GM12878 (cell line): ENCODE results near the gene ARHGEF3.

Experiments
- ETV6 ChIP-seq, 2 experiments: fragments of 450-650 bp in 1 of 2; IDR thresholded peaks in 1 of 2; conservative IDR thresholded peaks in 1 of 2; 2 replicates each; pipeline ENCODE4 v1.6.1; 2014; ENCODE audit warnings: antibody characterized with exemption in 1 of 2, borderline replicate concordance in 1 of 2, low read depth in 1 of 2, mild to moderate bottlenecking in 1 of 2, moderate library complexity in 1 of 2
- HCFC1 ChIP-seq: fragments of 150-350 bp; IDR thresholded peaks from 2 replicates; pipeline ENCODE4 v1.6.1; 2014; ENCODE audit warnings: low read length
- SP1 ChIP-seq: IDR thresholded peaks from one replicate; pipeline ENCODE4 v1.6.1; 2011; ENCODE audit warnings: low read depth, low read length

GRCh38 chr3:56823421-56823926, 21.7 kb upstream of the ARHGEF3 start:
- TF ChIP-seq ETV6 (conservative IDR thresholded peaks at IDR 0.05 in 1 of 2, IDR thresholded peaks at IDR 0.05 in 1 of 2; ENCODE audit: borderline replicate concordance in 1 of 2, low read depth in 1 of 2) (no peak), HCFC1 (no peak), SP1 (no peak)
